ENCODE results near the gene RAB33A. TPM values are rescaled to one million over a fixed set of nuclear protein-coding genes. Genes with fewer than 3 reads are reported as not detected.

The RAB33A gene
- total RNA-seq, 8 experiments from 2014 or later = 0.85 to 36.8 (median 26.7) TPM; not detected in 2

- in situ Hi-C loops (cut with MboI; ENCODE audit: low pct_unique_long_range_greater_than_20kb in 2 of 9, low sequenced_read_pairs in 9 of 9, unreplicated experiment in 9 of 9) = loop anchor here in 1 of 9 experiments (25.0 kb wide), 1 partner anchor 89 kb away; no protein-coding TSS in a partner anchor
- peak in 1 of 8 experiments; percentile 6 for ATAC-seq (replicated peaks in 6 of 8)
- Histone ChIP-seq H3K27ac (peak overlapping the region in 1 of 2 donors; percentile 39), H3K4me1 (replicated peaks in 1 of 2) (peaks cover 16 to 23% of the 10 kb centered on the region in 2 donors), H3K4me3 (peak overlapping the region in 1 of 5 donors; percentile 17)
Measured at GRCh38 chrX:130176354-130176776, 4.6 kb downstream of the RAB33A start.

- no peak overlapping the region for H3K27ac ChIP-seq
- in situ Hi-C loops (cut with MboI; ENCODE audit: low pct_unique_long_range_greater_than_20kb in 2 of 9, low sequenced_read_pairs in 9 of 9, unreplicated experiment in 9 of 9) = loop anchor here in 1 of 9 experiments (25.0 kb wide), 1 partner anchor 90 kb away; no protein-coding TSS in a partner anchor
- H3K4me1 ChIP-seq (replicated peaks in 1 of 2) = peaks cover 16 to 23% of the 10 kb centered on the region in 2 donors
- 25 to 40% methylated on average over 1 of the region's 4 CpGs; no CpG with 5 or more reads in 8 of the 10 experiments for WGBS, 10 experiments
- no peak overlapping the region for H3K4me3 ChIP-seq
- no peak for ATAC-seq (replicated peaks in 6 of 8)
Measured at GRCh38 chrX:130176942-130177341, 5.2 kb downstream of the RAB33A start.

- peak in 1 of 8 experiments; percentile 17 for ATAC-seq (replicated peaks in 6 of 8)
- no peak overlapping the region for H3K27ac ChIP-seq
- in situ Hi-C loops (cut with MboI; ENCODE audit: low pct_unique_long_range_greater_than_20kb in 2 of 9, low sequenced_read_pairs in 9 of 9, unreplicated experiment in 9 of 9) = loop anchor here in 1 of 9 experiments (25.0 kb wide), 1 partner anchor 92 kb away; no protein-coding TSS in a partner anchor
- no peak overlapping the region for H3K4me3 ChIP-seq
- peaks cover 9 to 16% of the 10 kb centered on the region in 2 donors for H3K4me1 ChIP-seq (replicated peaks in 1 of 2)
- WGBS, 10 experiments = 0 to 90% (median 72%) methylated on average over 1 to 4 of the region's 5 CpGs; no CpG with 5 or more reads in 7 of the 10 experiments
Measured at GRCh38 chrX:130179170-130179569, 7.4 kb downstream of the RAB33A start.

GRCh38 chrX:130179579-130180215 is 7.9 kb downstream of the RAB33A start:
- no peak overlapping the region for H3K27ac ChIP-seq
- no peak overlapping the region for H3K4me3 ChIP-seq
- WGBS, 10 experiments = 58 to 90% (median 70%) methylated on average over 2 to 5 of the region's 7 CpGs; no CpG with 5 or more reads in 6 of the 10 experiments
- ATAC-seq (replicated peaks in 6 of 8) = peak in 3 of 8 experiments; percentile 37 to 62 (median 42)
- in situ Hi-C loops (cut with MboI; ENCODE audit: low pct_unique_long_range_greater_than_20kb in 2 of 9, low sequenced_read_pairs in 9 of 9, unreplicated experiment in 9 of 9) = loop anchor here in 1 of 9 experiments (25.0 kb wide), 1 partner anchor 92 kb away; no protein-coding TSS in a partner anchor
- H3K4me1 ChIP-seq (replicated peaks in 1 of 2) = peaks cover 8 to 11% of the 10 kb centered on the region in 2 donors

- in situ Hi-C loops (cut with MboI; ENCODE audit: low pct_unique_long_range_greater_than_20kb in 2 of 9, low sequenced_read_pairs in 9 of 9, unreplicated experiment in 9 of 9) = loop anchor here in 1 of 9 experiments (25.0 kb wide), 1 partner anchor 97 kb away; no protein-coding TSS in a partner anchor
- 47 to 94% (median 80%) methylated on average over 3 of the region's 11 CpGs; no CpG with 5 or more reads in 7 of the 10 experiments for WGBS, 10 experiments
Measured at GRCh38 chrX:130184168-130184567, 12.4 kb downstream of the RAB33A start.

GRCh38 chrX:130184857-130185256 is 13.1 kb downstream of the RAB33A start:
- Histone ChIP-seq H3K4me3 (no peak overlapping the region), H3K27ac (no peak overlapping the region), H3K4me1 (replicated peaks in 1 of 2) (no peaks in the 10 kb centered on the region)
- in situ Hi-C loops (cut with MboI; ENCODE audit: low pct_unique_long_range_greater_than_20kb in 2 of 9, low sequenced_read_pairs in 9 of 9, unreplicated experiment in 9 of 9) = loop anchor here in 1 of 9 experiments (25.0 kb wide), 1 partner anchor 98 kb away; no protein-coding TSS in a partner anchor
- ATAC-seq (replicated peaks in 6 of 8) = no peak
- 0 to 83% (median 60%) methylated on average over 1 to 2 of the region's 2 CpGs; no CpG with 5 or more reads in 5 of the 10 experiments for WGBS, 10 experiments

More at GRCh38 chrX:130184168-130184567, 12.4 kb downstream of the RAB33A start:
- Histone ChIP-seq H3K4me3 (no peak overlapping the region), H3K4me1 (replicated peaks in 1 of 2) (no peaks in the 10 kb centered on the region), H3K27ac (no peak overlapping the region)
- no peak for ATAC-seq (replicated peaks in 6 of 8)

- ATAC-seq (replicated peaks in 6 of 8) = no peak
- no peak overlapping the region for H3K4me3 ChIP-seq
- 0% methylated on average over 1 of the region's 4 CpGs; no CpG with 5 or more reads in 9 of the 10 experiments for WGBS, 10 experiments
- in situ Hi-C loops (cut with MboI; ENCODE audit: low pct_unique_long_range_greater_than_20kb in 2 of 9, low sequenced_read_pairs in 9 of 9, unreplicated experiment in 9 of 9) = loop anchor here in 1 of 9 experiments (25.0 kb wide), 1 partner anchor 99 kb away; no protein-coding TSS in a partner anchor
- no peak overlapping the region for H3K27ac ChIP-seq
- H3K4me1 ChIP-seq (replicated peaks in 1 of 2) = no peaks in the 10 kb centered on the region
Measured at GRCh38 chrX:130186651-130187050, 14.9 kb downstream of the RAB33A start.

- Histone ChIP-seq H3K27ac (no peak overlapping the region), H3K4me1 (replicated peaks in 1 of 2) (no peaks in the 10 kb centered on the region), H3K4me3 (no peak overlapping the region)
- in situ Hi-C loops (cut with MboI; ENCODE audit: low pct_unique_long_range_greater_than_20kb in 2 of 9, low sequenced_read_pairs in 9 of 9, unreplicated experiment in 9 of 9) = loop anchor here in 1 of 9 experiments (25.0 kb wide), 1 partner anchor 104 kb away; no protein-coding TSS in a partner anchor
- 60% methylated on average over 1 of the region's 4 CpGs; no CpG with 5 or more reads in 9 of the 10 experiments for WGBS, 10 experiments
- ATAC-seq (replicated peaks in 6 of 8) = no peak
Measured at GRCh38 chrX:130190801-130191200, 19.0 kb downstream of the RAB33A start.

- in situ Hi-C loops (cut with MboI; ENCODE audit: low pct_unique_long_range_greater_than_20kb in 2 of 9, low sequenced_read_pairs in 9 of 9, unreplicated experiment in 9 of 9) = loop anchor here in 1 of 9 experiments (25.0 kb wide), 1 partner anchor 109 kb away; no protein-coding TSS in a partner anchor
- H3K4me1 ChIP-seq (replicated peaks in 1 of 2) = no peaks in the 10 kb centered on the region
- H3K27ac ChIP-seq = no peak overlapping the region
- no peak overlapping the region for H3K4me3 ChIP-seq
- 0 to 83% (median 53%) methylated on average over 1 to 7 of the region's 7 CpGs; no CpG with 5 or more reads in 1 of the 10 experiments for WGBS, 10 experiments
- peak in 6 of 8 experiments; percentile 22 to 79 (median 43) for ATAC-seq (replicated peaks in 6 of 8)
Measured at GRCh38 chrX:130196466-130196865, 24.7 kb downstream of the RAB33A start.

GRCh38 chrX:130197464-130197863 is 25.7 kb downstream of the RAB33A start:
- WGBS, 10 experiments = 48 to 100% methylated on average over 1 to 5 of the region's 5 CpGs; no CpG with 5 or more reads in 8 of the 10 experiments
- no peaks in the 10 kb centered on the region for H3K4me1 ChIP-seq (replicated peaks in 1 of 2)
- in situ Hi-C loops (cut with MboI; ENCODE audit: low pct_unique_long_range_greater_than_20kb in 2 of 9, low sequenced_read_pairs in 9 of 9, unreplicated experiment in 9 of 9) = loop anchor here in 1 of 9 experiments (25.0 kb wide), 1 partner anchor 110 kb away; no protein-coding TSS in a partner anchor
- H3K27ac ChIP-seq = no peak overlapping the region
- no peak overlapping the region for H3K4me3 ChIP-seq
- ATAC-seq (replicated peaks in 6 of 8) = no peak

- Histone ChIP-seq H3K4me3 (no peak overlapping the region), H3K4me1 (replicated peaks in 1 of 2) (no peaks in the 10 kb centered on the region), H3K27ac (no peak overlapping the region)
- ATAC-seq (replicated peaks in 6 of 8) = no peak
- WGBS, 10 experiments = 0 to 100% (median 6%) methylated on average over 1 of the region's 1 CpG; no CpG with 5 or more reads in 3 of the 10 experiments
- in situ Hi-C loops (cut with MboI; ENCODE audit: low pct_unique_long_range_greater_than_20kb in 2 of 9, low sequenced_read_pairs in 9 of 9, unreplicated experiment in 9 of 9) = no loop called here
Measured at GRCh38 chrX:130204647-130205046, 32.9 kb downstream of the RAB33A start.

- WGBS, 10 experiments = 40 to 100% (median 90%) methylated on average over 1 to 2 of the region's 4 CpGs; no CpG with 5 or more reads in 2 of the 10 experiments
- ATAC-seq (replicated peaks in 6 of 8) = no peak
Measured at GRCh38 chrX:130211415-130212186, 39.8 kb downstream of the RAB33A start.

More at GRCh38 chrX:130211415-130212186, 39.8 kb downstream of the RAB33A start:
- no peak overlapping the region for H3K4me3 ChIP-seq
- in situ Hi-C loops (cut with MboI; ENCODE audit: low pct_unique_long_range_greater_than_20kb in 2 of 9, low sequenced_read_pairs in 9 of 9, unreplicated experiment in 9 of 9) = no loop called here
- no peak overlapping the region for H3K27ac ChIP-seq
- no peaks in the 10 kb centered on the region for H3K4me1 ChIP-seq (replicated peaks in 1 of 2)

Data from motor neuron (in vitro differentiated cells).